PC-9 (cell line): Measurements from ENCODE around the gene AKAP11. TPM values are rescaled to one million over a fixed set of nuclear protein-coding genes. Genes with fewer than 3 reads are reported as not detected.

ENCODE experiments used
- BruUV-seq: library from RNA; stranded (reverse); fragments of 400-500 nt; replicated peaks from 2 replicates; lab custom pipeline; 2021; lab: Mats Ljungman, UMichigan
- CTCF ChIA-PET: fragments of 300-600 bp; sonication (Branson Sonifier 250); formaldehyde crosslinking; loops from one replicate; lab custom pipeline; 2022; ENCODE audit warnings: antibody characterized with exemption; lab: Charles Lee
- POLR2A ChIA-PET: fragments of 300-600 bp; sonication (Branson Sonifier 250); formaldehyde crosslinking; loops from one replicate; lab custom pipeline; 2022; ENCODE audit warnings: antibody characterized with exemption; ENCODE audit not compliant: unreplicated experiment; lab: Charles Lee
- DNase-seq, 2 experiments: peaks; one replicate each; pipeline versions ENCODE4 v3.0.0 to v3.0.0-alpha.2; 2015 to 2022; ENCODE audit warnings: mixed read lengths in 1 of 2
- H2AFZ ChIP-seq: fragments of 200-600 bp; sonication (generic); 2 replicates; pipeline ENCODE4 v1.8.1; 2017; ENCODE audit warnings: antibody characterized with exemption
- H3F3A ChIP-seq: fragments of 200-600 bp; sonication (generic); 2 replicates; pipeline ENCODE4 v1.8.1; 2017; ENCODE audit warnings: antibody characterized with exemption, mild to moderate bottlenecking, low read depth; ENCODE audit not compliant: insufficient read depth
- H3K27ac ChIP-seq: fragments of 200-600 bp; sonication (generic); 2 replicates; pipeline ENCODE4 v1.6.1; 2016; ENCODE audit warnings: mixed run types
- H3K27me3 ChIP-seq: fragments of 200-600 bp; sonication (generic); 2 replicates; pipeline ENCODE4 v1.6.1; 2016; ENCODE audit warnings: low read depth, mixed run types; ENCODE audit not compliant: insufficient read depth
- H3K36me3 ChIP-seq: fragments of 200-600 bp; sonication (generic); 2 replicates; pipeline ENCODE4 v1.6.1; 2016; ENCODE audit warnings: low read depth, mixed run types
- H3K4me1 ChIP-seq: fragments of 200-600 bp; sonication (generic); replicated peaks from 2 replicates; pipeline ENCODE4 v1.6.1; 2016; ENCODE audit warnings: mixed run types; ENCODE audit not compliant: insufficient read depth
- H3K4me2 ChIP-seq: fragments of 200-600 bp; sonication (generic); 2 replicates; pipeline ENCODE4 v1.6.1; 2017; ENCODE audit warnings: mixed run types
- H3K4me3 ChIP-seq: fragments of 200-600 bp; sonication (generic); 2 replicates; pipeline ENCODE4 v1.6.1; 2016; ENCODE audit warnings: mixed run types
- H3K79me2 ChIP-seq: fragments of 200-600 bp; sonication (generic); 2 replicates; pipeline ENCODE4 v1.6.1; 2017; ENCODE audit warnings: low read depth, mixed run types
- H3K9me2 ChIP-seq: fragments of 200-600 bp; sonication (generic); 2 replicates; pipeline ENCODE4 v1.8.1; 2017; ENCODE audit warnings: mild to moderate bottlenecking; ENCODE audit not compliant: insufficient read depth
- H3K9me3 ChIP-seq: fragments of 200-600 bp; sonication (generic); 2 replicates; pipeline ENCODE4 v1.8.1; 2016; ENCODE audit warnings: low read depth; ENCODE audit not compliant: insufficient read depth
- H4K20me1 ChIP-seq: fragments of 200-600 bp; sonication (generic); 2 replicates; pipeline ENCODE4 v1.8.1; 2017; ENCODE audit not compliant: insufficient read depth
- CTCF ChIP-seq: fragments of 200-600 bp; sonication (generic); conservative IDR thresholded peaks from 2 replicates; pipeline ENCODE4 v1.6.1; 2017; ENCODE audit warnings: mixed run types, antibody characterized with exemption, mild to moderate bottlenecking, moderate library complexity
- EZH2 ChIP-seq: fragments of 200-600 bp; sonication (generic); IDR thresholded peaks from 2 replicates; pipeline ENCODE4 v1.8.0; 2017; ENCODE audit warnings: antibody characterized with exemption, low read depth
- intact Hi-C: fragments of 100-400 bp; cut with micrococcal nuclease; formaldehyde crosslinking; loops from one replicate; pipeline ENCODE4 v1.10.0; 2022; ENCODE audit not compliant: unreplicated experiment
- total RNA-seq: library from RNA; stranded (reverse); gene quantifications from 2 replicates; pipeline ENCODE4 v1.2.3, GENCODE V29; 2021

Gene AKAP11
- total RNA-seq, 1 experiment from 2014 or later = 15.9 TPM

GRCh38 chr13:42258747-42259146 is 13.2 kb upstream of the AKAP11 start:
- H3K36me3 ChIP-seq = no peaks in the 10 kb centered on the region
- H3K27me3 ChIP-seq = no peaks in the 10 kb centered on the region
- H3K9me2 ChIP-seq = no peaks in the 10 kb centered on the region
- H3F3A ChIP-seq = no peaks in the 10 kb centered on the region
- H2AFZ ChIP-seq = no peak overlapping the region
- no peak for DNase-seq
- H3K4me3 ChIP-seq = no peak overlapping the region
- TF ChIP-seq CTCF (no peak), EZH2 (no peak)
- H3K4me1 ChIP-seq = no peaks in the 10 kb centered on the region
- intact Hi-C loops = no loop called here
- no peaks in the 10 kb centered on the region for H3K79me2 ChIP-seq
- CTCF ChIA-PET = no interaction called here
- no peak overlapping the region for H3K27ac ChIP-seq
- H3K9me3 ChIP-seq = no peaks in the 10 kb centered on the region
- POLR2A ChIA-PET = no interaction called here
- no peaks in the 10 kb centered on the region for H4K20me1 ChIP-seq
- no TSS peak for BruUV-seq
- no peak overlapping the region for H3K4me2 ChIP-seq

- H3K36me3 ChIP-seq = no peaks in the 10 kb centered on the region
- POLR2A ChIA-PET = no interaction called here
- DNase-seq = no peak
Observed at GRCh38 chr13:42259515-42259914, 12.4 kb upstream of the AKAP11 start.

GRCh38 chr13:42260903-42261654 is 10.9 kb upstream of the AKAP11 start:
- no peak overlapping the region for H2AFZ ChIP-seq
- no peaks in the 10 kb centered on the region for H4K20me1 ChIP-seq
- no TSS peak for BruUV-seq
- H3K36me3 ChIP-seq = no peaks in the 10 kb centered on the region
- no peaks in the 10 kb centered on the region for H3K27me3 ChIP-seq
- intact Hi-C loops = no loop called here
- TF ChIP-seq CTCF (no peak), EZH2 (no peak)
- ChIA-PET POLR2A (no interaction called here), CTCF (no interaction called here)
- no peaks in the 10 kb centered on the region for H3F3A ChIP-seq
- no peaks in the 10 kb centered on the region for H3K4me1 ChIP-seq
- no peaks in the 10 kb centered on the region for H3K9me2 ChIP-seq
- no peak overlapping the region for H3K4me2 ChIP-seq
- no peaks in the 10 kb centered on the region for H3K79me2 ChIP-seq
- DNase-seq = no peak
- H3K4me3 ChIP-seq = no peak overlapping the region
- no peak overlapping the region for H3K27ac ChIP-seq
- H3K9me3 ChIP-seq = no peaks in the 10 kb centered on the region

More at GRCh38 chr13:42259515-42259914, 12.4 kb upstream of the AKAP11 start:
- Histone ChIP-seq H3K27me3 (no peaks in the 10 kb centered on the region), H4K20me1 (no peaks in the 10 kb centered on the region), H3K4me2 (no peak overlapping the region), H2AFZ (no peak overlapping the region), H3K4me3 (no peak overlapping the region), H3K27ac (no peak overlapping the region), H3K79me2 (no peaks in the 10 kb centered on the region), H3K9me2 (no peaks in the 10 kb centered on the region), H3K9me3 (no peaks in the 10 kb centered on the region), H3K4me1 (no peaks in the 10 kb centered on the region), H3F3A (no peaks in the 10 kb centered on the region)
- TF ChIP-seq EZH2 = no peak
- TF ChIP-seq CTCF = no peak
- intact Hi-C loops = no loop called here
- BruUV-seq = no TSS peak
- CTCF ChIA-PET = no interaction called here
